GM18507 (cell line): ENCODE results near the gene AGPAT4.
"Not testable (repeated sequence)": the region's sequence is repeated elsewhere in the genome, so short reads cannot be mapped to it uniquely, and the experiment has no call there.

ENCODE experiments used
- DNase-seq: peaks from one replicate; pipeline ENCODE4 v3.0.0; 2011; ENCODE audit warnings: low read depth; ENCODE audit not compliant: insufficient read length; ENCODE audit errors: extremely low spot score
- FAIRE-seq: peaks from 2 replicates; lab custom pipeline; 2011; peaks lifted over from hg19 to GRCh38; lab: Jason Lieb, UNC

Gene AGPAT4

GRCh38 chr6:161132384-161132783, 141.5 kb downstream of the AGPAT4 start:
- no peak for FAIRE-seq
- no peak for DNase-seq

GRCh38 chr6:161130967-161131766, 142.7 kb downstream of the AGPAT4 start:
- no peak for DNase-seq
- no peak for FAIRE-seq

GRCh38 chr6:161130541-161130940, 143.3 kb downstream of the AGPAT4 start:
- no peak for FAIRE-seq
- no peak for DNase-seq

GRCh38 chr6:161128680-161129196, 145.1 kb downstream of the AGPAT4 start:
- DNase-seq (no peak), FAIRE-seq (no peak)

- DNase-seq = no peak
- FAIRE-seq = no peak
These were observed 145.6 kb downstream of the AGPAT4 start for GRCh38 chr6:161128230-161128629.

- no peak for FAIRE-seq
- no peak for DNase-seq
These were observed 146.7 kb downstream of the AGPAT4 start for GRCh38 chr6:161127071-161127740.

GRCh38 chr6:161125591-161125990, 148.3 kb downstream of the AGPAT4 start:
- FAIRE-seq (no peak), DNase-seq (no peak)

- not testable (repeated sequence) for FAIRE-seq, DNase-seq
These were observed 150.5 kb downstream of the AGPAT4 start for GRCh38 chr6:161123319-161123718.

GRCh38 chr6:161117942-161118341, 155.9 kb downstream of the AGPAT4 start:
- DNase-seq = no peak
- FAIRE-seq = no peak

GRCh38 chr6:161117308-161117707, 156.6 kb downstream of the AGPAT4 start:
- DNase-seq (no peak), FAIRE-seq (no peak)

- no peak for FAIRE-seq
- no peak for DNase-seq
These were observed 157.3 kb downstream of the AGPAT4 start for GRCh38 chr6:161116554-161116953.

GRCh38 chr6:161115468-161115867, 158.4 kb downstream of the AGPAT4 start:
- FAIRE-seq = no peak
- no peak for DNase-seq

GRCh38 chr6:161111261-161111660, 162.6 kb downstream of the AGPAT4 start:
- DNase-seq (no peak), FAIRE-seq (no peak)

- no peak for FAIRE-seq
- no peak for DNase-seq
These were observed 163.7 kb downstream of the AGPAT4 start for GRCh38 chr6:161110028-161110779.

- no peak for DNase-seq
- FAIRE-seq = no peak
These were observed 164.5 kb downstream of the AGPAT4 start for GRCh38 chr6:161109366-161109765.

- no peak for FAIRE-seq
These were observed 164.9 kb downstream of the AGPAT4 start for GRCh38 chr6:161108916-161109315.

GRCh38 chr6:161107779-161108730, 165.8 kb downstream of the AGPAT4 start:
- DNase-seq = no peak
- no peak for FAIRE-seq

More at GRCh38 chr6:161108916-161109315, 164.9 kb downstream of the AGPAT4 start:
- no peak for DNase-seq

- FAIRE-seq (no peak), DNase-seq (no peak)
These were observed 168.5 kb downstream of the AGPAT4 start for GRCh38 chr6:161105408-161105807.

GRCh38 chr6:161104966-161105365, 168.9 kb downstream of the AGPAT4 start:
- FAIRE-seq (no peak), DNase-seq (no peak)
